ENCODE measurements around the gene ZNF597.

DNA sequence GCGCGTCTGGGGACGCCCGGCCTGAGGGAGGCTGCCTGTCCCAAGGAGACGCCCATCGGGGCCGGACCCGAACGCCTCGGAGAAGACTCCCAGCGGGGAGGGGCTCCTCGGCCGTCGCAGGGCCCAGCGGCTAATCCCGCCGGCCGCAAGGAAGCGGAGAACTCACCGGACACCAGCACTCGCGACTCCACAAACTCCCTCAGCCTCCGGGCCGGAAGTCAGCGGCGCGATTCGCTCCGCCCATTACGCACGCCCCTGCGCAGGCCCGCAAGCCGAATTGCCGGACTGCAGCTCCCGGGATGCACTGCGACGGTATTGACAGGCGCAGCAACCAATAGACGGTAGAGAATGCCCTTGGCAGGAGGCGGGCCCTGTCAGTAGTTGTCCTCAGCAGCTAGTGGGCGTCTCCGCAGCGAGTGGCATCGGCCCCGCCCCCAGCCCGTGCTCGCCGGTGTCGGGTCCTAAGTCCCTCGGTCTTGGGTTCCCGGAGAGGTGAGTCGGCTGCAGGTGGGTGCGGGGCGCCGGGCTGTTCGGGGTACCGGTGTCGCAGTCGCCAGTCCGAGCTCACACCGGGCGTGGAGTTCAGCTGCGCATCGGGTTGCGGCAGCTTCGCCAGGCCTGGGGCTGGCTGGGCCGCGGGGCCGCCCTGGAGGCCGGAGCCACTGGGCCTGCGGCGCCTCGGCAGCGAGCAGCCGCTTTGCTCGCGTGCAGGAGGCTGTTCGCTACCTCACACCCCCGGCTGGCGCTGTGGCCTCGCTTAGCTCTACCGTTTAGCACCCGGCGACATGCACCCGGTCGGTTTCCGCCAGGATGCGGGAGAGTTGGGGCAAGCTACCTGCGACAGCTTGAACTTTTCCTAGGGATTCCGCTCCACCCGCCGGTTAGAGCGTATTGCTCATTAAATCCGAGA is 42.3 kb downstream of the ZNF597 start, which contains the start of the genes ZNF174 and ZSCAN32:
- TF ChIP-seq, protein P1, sequence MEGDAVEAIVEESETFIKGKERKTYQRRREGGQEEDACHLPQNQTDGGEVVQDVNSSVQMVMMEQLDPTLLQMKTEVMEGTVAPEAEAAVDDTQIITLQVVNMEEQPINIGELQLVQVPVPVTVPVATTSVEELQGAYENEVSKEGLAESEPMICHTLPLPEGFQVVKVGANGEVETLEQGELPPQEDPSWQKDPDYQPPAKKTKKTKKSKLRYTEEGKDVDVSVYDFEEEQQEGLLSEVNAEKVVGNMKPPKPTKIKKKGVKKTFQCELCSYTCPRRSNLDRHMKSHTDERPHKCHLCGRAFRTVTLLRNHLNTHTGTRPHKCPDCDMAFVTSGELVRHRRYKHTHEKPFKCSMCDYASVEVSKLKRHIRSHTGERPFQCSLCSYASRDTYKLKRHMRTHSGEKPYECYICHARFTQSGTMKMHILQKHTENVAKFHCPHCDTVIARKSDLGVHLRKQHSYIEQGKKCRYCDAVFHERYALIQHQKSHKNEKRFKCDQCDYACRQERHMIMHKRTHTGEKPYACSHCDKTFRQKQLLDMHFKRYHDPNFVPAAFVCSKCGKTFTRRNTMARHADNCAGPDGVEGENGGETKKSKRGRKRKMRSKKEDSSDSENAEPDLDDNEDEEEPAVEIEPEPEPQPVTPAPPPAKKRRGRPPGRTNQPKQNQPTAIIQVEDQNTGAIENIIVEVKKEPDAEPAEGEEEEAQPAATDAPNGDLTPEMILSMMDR (IDR thresholded peaks at IDR 0.05): no peak
- TF ChIP-seq POLR2AphosphoS5 (IDR thresholded peaks at IDR 0.05; ENCODE audit: low read depth, low read length) (peak; percentile 86), SIN3A (IDR thresholded peaks at IDR 0.05; ENCODE audit: borderline replicate concordance, insufficient read depth, low read depth, low read length) (peak; percentile 64; the same call in 1 of the 2 replicates), TCF7L2 (IDR thresholded peaks at IDR 0.05; ENCODE audit: low read depth, low read length) (0 out of 2 replicates have a peak, but pooled peaks have one; percentile 39)
- TF ChIP-seq, protein P2, sequence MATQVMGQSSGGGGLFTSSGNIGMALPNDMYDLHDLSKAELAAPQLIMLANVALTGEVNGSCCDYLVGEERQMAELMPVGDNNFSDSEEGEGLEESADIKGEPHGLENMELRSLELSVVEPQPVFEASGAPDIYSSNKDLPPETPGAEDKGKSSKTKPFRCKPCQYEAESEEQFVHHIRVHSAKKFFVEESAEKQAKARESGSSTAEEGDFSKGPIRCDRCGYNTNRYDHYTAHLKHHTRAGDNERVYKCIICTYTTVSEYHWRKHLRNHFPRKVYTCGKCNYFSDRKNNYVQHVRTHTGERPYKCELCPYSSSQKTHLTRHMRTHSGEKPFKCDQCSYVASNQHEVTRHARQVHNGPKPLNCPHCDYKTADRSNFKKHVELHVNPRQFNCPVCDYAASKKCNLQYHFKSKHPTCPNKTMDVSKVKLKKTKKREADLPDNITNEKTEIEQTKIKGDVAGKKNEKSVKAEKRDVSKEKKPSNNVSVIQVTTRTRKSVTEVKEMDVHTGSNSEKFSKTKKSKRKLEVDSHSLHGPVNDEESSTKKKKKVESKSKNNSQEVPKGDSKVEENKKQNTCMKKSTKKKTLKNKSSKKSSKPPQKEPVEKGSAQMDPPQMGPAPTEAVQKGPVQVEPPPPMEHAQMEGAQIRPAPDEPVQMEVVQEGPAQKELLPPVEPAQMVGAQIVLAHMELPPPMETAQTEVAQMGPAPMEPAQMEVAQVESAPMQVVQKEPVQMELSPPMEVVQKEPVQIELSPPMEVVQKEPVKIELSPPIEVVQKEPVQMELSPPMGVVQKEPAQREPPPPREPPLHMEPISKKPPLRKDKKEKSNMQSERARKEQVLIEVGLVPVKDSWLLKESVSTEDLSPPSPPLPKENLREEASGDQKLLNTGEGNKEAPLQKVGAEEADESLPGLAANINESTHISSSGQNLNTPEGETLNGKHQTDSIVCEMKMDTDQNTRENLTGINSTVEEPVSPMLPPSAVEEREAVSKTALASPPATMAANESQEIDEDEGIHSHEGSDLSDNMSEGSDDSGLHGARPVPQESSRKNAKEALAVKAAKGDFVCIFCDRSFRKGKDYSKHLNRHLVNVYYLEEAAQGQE (IDR thresholded peaks at IDR 0.05; ENCODE audit: insufficient read depth in 1 of 2, low read depth in 2 of 2, low read length in 1 of 2): no peak

Measured in Panc1 (cell line).